GM10266 (cell line): ENCODE data around the gene NLGN4X.

Experiments used
- DNase-seq: peaks from one replicate; pipeline ENCODE4 v3.0.0; 2012; ENCODE audit errors: extremely low spot score
- TF ChIP-seq, protein P1 (sequence below): IDR thresholded peaks from 2 replicates; pipeline ENCODE4 v1.5.1; 2012; ENCODE audit warnings: mild to moderate bottlenecking, low read depth; ENCODE audit not compliant: control insufficient read depth, insufficient read depth; ENCODE audit errors: missing control alignments

NLGN4X gene

DNA sequence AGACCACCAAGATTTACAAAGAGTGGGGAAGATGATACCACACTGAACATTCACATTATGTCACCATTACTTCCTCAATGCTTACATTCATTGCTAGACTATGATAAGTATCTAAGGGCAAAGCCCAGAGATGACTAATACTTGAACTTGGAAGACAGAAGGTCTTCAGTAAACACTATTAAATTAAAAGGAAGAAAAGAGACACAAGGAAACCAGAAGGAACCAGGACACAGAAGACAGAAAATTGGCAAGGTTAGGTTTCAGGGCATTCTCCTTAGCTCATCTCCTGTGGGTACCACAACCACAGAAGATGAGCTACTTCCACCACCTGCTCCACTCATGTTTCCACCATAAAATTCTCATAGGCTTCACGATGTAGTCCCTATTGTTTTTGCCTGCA, 64.9 kb downstream of the NLGN4X start:
- DNase-seq, result no peak
- TF ChIP-seq, protein P1, sequence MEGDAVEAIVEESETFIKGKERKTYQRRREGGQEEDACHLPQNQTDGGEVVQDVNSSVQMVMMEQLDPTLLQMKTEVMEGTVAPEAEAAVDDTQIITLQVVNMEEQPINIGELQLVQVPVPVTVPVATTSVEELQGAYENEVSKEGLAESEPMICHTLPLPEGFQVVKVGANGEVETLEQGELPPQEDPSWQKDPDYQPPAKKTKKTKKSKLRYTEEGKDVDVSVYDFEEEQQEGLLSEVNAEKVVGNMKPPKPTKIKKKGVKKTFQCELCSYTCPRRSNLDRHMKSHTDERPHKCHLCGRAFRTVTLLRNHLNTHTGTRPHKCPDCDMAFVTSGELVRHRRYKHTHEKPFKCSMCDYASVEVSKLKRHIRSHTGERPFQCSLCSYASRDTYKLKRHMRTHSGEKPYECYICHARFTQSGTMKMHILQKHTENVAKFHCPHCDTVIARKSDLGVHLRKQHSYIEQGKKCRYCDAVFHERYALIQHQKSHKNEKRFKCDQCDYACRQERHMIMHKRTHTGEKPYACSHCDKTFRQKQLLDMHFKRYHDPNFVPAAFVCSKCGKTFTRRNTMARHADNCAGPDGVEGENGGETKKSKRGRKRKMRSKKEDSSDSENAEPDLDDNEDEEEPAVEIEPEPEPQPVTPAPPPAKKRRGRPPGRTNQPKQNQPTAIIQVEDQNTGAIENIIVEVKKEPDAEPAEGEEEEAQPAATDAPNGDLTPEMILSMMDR, result no peak

DNA sequence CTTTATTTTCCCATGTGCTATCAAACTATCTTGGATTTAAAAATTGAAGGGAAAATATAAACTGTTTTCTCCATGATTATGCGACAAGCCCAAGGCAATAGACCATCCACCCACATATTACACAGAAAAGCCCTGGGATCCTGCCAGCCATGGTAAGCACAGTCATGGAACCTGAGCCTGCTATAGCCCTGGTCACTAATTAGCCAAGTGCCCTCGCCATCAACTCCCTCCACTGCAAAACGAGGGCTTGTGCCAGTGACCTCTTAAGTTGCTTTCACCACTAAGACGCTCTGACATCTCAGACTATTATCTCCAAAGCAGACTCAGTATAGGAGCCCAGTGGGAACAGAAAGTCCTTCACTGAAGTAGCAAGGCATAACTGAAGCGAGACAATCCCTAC, 69.2 kb downstream of the NLGN4X start:
- TF ChIP-seq, protein P1, result no peak
- no peak for DNase-seq

DNA sequence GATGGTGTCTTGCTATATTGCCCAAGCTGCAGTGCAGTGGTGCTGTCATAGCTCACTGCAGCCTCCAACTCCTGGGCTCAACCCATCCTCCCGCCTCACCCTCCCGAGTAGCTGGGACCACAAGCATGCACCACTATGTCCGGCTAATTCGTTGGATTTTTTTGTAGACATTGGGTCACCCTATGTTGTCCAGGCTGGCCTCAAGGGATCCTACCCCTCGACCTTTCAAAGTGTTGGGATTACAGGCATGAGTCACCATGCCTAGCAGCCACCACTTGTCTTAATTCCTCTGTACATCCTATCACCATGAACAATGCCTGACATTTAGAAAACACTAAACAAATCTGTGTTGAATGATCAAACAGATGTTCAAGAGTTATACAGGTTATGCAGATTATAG, 76.7 kb downstream of the NLGN4X start:
- TF ChIP-seq, protein P1, result no peak

DNA sequence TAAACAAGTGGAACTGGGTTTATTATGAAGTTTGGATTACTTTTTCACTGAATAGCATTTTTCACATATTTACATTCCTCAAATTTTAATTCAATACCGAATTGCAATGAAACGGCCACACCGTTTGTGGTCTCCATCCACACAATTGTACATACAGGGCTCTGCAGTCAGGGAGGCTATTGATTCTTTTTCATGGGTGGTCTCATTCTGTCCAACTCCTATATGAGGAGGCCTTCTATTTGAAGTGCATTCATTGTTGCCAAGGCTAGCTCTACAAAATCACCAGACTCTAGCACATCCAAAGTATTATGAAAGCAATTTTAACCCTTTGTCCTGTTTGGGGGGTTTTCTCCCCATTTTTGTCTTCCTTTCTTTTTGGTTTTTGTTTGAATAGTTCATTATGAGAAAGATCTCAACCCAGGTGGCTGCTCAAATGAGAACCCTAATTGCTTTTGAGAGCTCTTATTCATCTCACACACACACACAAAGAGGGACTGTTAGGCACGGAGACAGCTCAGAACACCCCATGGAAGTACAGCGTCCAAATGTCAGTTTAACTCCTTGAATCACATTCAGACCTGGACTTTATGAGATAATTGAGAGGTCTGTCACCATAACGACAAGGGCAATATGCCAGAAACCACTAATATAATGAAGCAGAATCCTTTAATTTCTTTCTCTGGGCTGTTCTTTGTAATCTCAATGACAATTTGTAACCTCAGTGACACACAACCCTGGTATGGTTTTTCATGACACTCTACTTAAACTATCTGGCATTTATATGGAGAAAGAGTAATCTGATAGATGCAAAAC, 79.4 kb downstream of the NLGN4X start:
- TF ChIP-seq, protein P1, result no peak
- no peak for DNase-seq

More for the DNA sequence above, 76.7 kb downstream of the NLGN4X start:
- DNase-seq, result no peak

DNA sequence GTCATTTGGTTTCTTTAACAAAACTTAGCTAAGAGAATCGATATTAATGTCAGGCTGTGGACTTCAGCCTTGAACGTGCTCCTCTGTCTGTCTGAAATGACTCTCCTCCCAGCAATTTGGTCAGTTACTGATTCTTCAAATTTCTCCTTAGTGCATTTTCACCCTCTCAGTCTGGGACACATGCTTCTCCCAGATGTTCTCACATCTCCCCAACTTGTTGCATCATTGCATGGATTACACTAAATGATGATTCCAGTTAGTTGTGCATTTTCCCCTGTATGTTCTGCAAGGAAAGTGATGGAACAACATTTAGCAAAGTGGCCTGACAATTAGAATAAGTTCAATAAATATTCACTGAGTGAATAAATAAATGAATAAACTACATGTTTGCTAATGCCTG, 94.4 kb downstream of the NLGN4X start:
- DNase-seq, result no peak
- TF ChIP-seq, protein P1, result no peak

DNA sequence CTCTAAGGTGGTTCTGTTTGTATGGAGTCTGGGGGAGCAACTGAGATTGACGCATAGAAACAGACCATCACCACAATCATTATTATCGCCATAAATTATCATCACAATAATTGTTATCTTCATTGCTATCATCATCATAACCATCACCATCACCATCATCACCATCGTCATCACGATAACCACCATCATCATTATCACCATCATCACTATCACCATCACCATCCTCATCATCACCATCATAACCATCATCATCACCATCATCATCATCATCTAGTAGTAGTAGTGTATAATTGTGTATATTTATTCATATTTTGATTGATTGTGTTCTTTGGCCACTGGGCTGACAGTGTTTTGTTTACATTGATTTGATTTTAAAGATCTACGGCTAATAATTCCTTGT, 95.7 kb downstream of the NLGN4X start:
- TF ChIP-seq, protein P1, result no peak
- no peak for DNase-seq

DNA sequence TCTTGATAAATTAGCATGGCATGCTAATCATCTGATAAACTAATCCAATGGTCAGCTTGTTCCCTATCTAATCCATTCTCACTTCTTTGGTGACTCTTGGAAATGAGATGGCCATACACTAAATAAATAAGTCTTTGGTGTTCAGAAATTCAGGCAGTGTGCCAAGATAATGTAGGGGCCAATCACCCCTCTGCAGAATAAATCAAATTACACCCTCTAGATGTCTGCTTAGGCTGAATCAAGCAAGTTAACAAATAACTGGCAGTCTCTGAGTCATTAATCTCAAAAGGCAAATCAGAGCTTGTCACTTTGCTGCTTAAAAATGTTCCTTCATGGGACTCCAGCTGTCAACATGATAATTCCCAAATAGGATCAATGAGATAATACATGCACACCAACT, 97.4 kb downstream of the NLGN4X start:
- no peak for DNase-seq

More for the DNA sequence above, 97.4 kb downstream of the NLGN4X start:
- TF ChIP-seq, protein P1, result no peak
